C4-2B (cell line): ENCODE measurements around the gene RYR3.

Experiments used
- CTCF ChIP-seq: fragments of 450-650 bp; conservative IDR thresholded peaks from 2 replicates; pipeline ENCODE4 v1.5.1; 2017; ENCODE audit warnings: mild to moderate bottlenecking
- ZFX ChIP-seq: fragments of 450-650 bp; IDR thresholded peaks from 2 replicates; pipeline ENCODE4 v1.6.1; 2017

GRCh38 chr15:33773969-33774368, 463.2 kb downstream of the RYR3 start:
- TF ChIP-seq CTCF (no peak), ZFX (no peak)
